ENCODE data around the gene UGT2B15.
"Not testable (repeated sequence)": the region's sequence is repeated elsewhere in the genome, so short reads cannot be mapped to it uniquely, and the experiment has no call there.

The UGT2B15 gene

GRCh38 chr4:68683034-68683433 lies 12.6 kb upstream of the UGT2B15 start:
- ATAC-seq: no peak
- no peak for TF ChIP-seq CREB5 (CRISPR knock-in tag; IDR thresholded peaks at IDR 0.05; ENCODE audit: low read depth)
- no peak for TF ChIP-seq SNAI2 (CRISPR knock-in tag; IDR thresholded peaks at IDR 0.05)
- TF ChIP-seq ARNTL (CRISPR knock-in tag; IDR thresholded peaks at IDR 0.05; ENCODE audit: borderline replicate concordance, low read depth): no peak
- no peak for TF ChIP-seq POU6F1 (CRISPR knock-in tag; IDR thresholded peaks at IDR 0.05; ENCODE audit: borderline replicate concordance, low read depth)
- TF ChIP-seq OSR1 (CRISPR knock-in tag; IDR thresholded peaks at IDR 0.05): no peak
- no peak for TF ChIP-seq TSHZ2 (CRISPR knock-in tag; IDR thresholded peaks at IDR 0.05)
- no peak for TF ChIP-seq CSRNP3 (CRISPR knock-in tag; IDR thresholded peaks at IDR 0.05)
- no peak for TF ChIP-seq ZNF70 (CRISPR knock-in tag; IDR thresholded peaks at IDR 0.05)
- no peak for TF ChIP-seq ZC3H10 (CRISPR knock-in tag; IDR thresholded peaks at IDR 0.05)
- TF ChIP-seq GLIS3 (CRISPR knock-in tag; IDR thresholded peaks at IDR 0.05): no peak
- TF ChIP-seq ISL1 (CRISPR knock-in tag; IDR thresholded peaks at IDR 0.05): no peak
- TF ChIP-seq ZFP30 (CRISPR knock-in tag; IDR thresholded peaks at IDR 0.05): no peak
- TF ChIP-seq RARB (CRISPR knock-in tag; IDR thresholded peaks at IDR 0.05): no peak
- no peak for TF ChIP-seq PATZ1 (CRISPR knock-in tag; IDR thresholded peaks at IDR 0.05; ENCODE audit: borderline replicate concordance)
- no peak for TF ChIP-seq ZNF8 (CRISPR knock-in tag; IDR thresholded peaks at IDR 0.05)
- no peak for TF ChIP-seq ZNF565 (CRISPR knock-in tag; conservative IDR thresholded peaks at IDR 0.05; ENCODE audit: low read depth)

- not testable (repeated sequence) for ATAC-seq
Measured at GRCh38 chr4:68681298-68681697, 10.8 kb upstream of the UGT2B15 start.

- ATAC-seq: no peak
- TF ChIP-seq ZNF8 (CRISPR knock-in tag; IDR thresholded peaks at IDR 0.05): no peak
- TF ChIP-seq RARB (CRISPR knock-in tag; IDR thresholded peaks at IDR 0.05): no peak
- TF ChIP-seq PATZ1 (CRISPR knock-in tag; IDR thresholded peaks at IDR 0.05; ENCODE audit: borderline replicate concordance): no peak
- no peak for TF ChIP-seq ISL1 (CRISPR knock-in tag; IDR thresholded peaks at IDR 0.05)
- no peak for TF ChIP-seq ESRRG (CRISPR knock-in tag; IDR thresholded peaks at IDR 0.05)
- no peak for TF ChIP-seq PPARA (CRISPR knock-in tag; IDR thresholded peaks at IDR 0.05; ENCODE audit: borderline replicate concordance)
- no peak for TF ChIP-seq TSHZ2 (CRISPR knock-in tag; IDR thresholded peaks at IDR 0.05)
- no peak for TF ChIP-seq OSR1 (CRISPR knock-in tag; IDR thresholded peaks at IDR 0.05)
Measured at GRCh38 chr4:68673143-68673542, 2.7 kb upstream of the UGT2B15 start.

- not testable (repeated sequence) for ATAC-seq
Measured at GRCh38 chr4:68671217-68671616, 765 bp upstream of the UGT2B15 start.

GRCh38 chr4:68668537-68669163 lies 1.8 kb downstream of the UGT2B15 start:
- ATAC-seq: not testable (repeated sequence)

- not testable (repeated sequence) for ATAC-seq
Measured at GRCh38 chr4:68667551-68667950, 2.9 kb downstream of the UGT2B15 start.

Data from SK-N-SH treated with all-trans-retinoic acid at 6 μM for 48 hours (cell line).